Measurements from ENCODE around the gene CMTM5. TPM values are rescaled to one million over a fixed set of nuclear protein-coding genes. Genes with fewer than 3 reads are reported as not detected.
"Not testable (repeated sequence)": the region's sequence is repeated elsewhere in the genome, so short reads cannot be mapped to it uniquely, and the experiment has no call there.

Gene CMTM5
- total and polyA plus RNA-seq, 7 donors = 1.2 to 4.6 (median 3.1) TPM; not detected in 2

DNA sequence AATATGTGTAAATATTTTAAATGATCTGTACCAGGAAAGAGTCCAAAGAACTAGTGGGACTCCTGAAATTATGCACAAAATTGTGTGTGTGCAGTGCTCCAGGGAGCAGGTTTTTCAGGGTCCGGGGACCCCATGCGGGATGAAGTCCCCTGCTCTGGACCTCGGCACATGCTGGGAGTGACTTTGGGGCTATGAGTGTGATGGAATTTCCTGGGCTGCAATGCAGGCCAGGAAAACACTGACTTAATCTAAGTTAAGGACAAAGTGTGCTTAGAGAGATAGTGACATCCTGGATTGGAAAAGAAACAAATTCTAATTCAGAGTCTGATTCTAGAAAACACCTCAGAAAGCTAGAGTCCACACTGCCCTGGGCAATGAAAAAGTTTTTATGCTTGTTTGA, 37.4 kb downstream of the CMTM5 start:
- H3K4me3 ChIP-seq = no peak overlapping the region
- H3K4me1 ChIP-seq = no peaks in the 10 kb centered on the region
- H3K36me3 ChIP-seq = no peaks in the 10 kb centered on the region
- no peak overlapping the region for H3K27ac ChIP-seq
- DNase-seq = no peak
- TF ChIP-seq POLR2A (IDR thresholded peaks at IDR 0.05) = no peak
- TF ChIP-seq POLR2AphosphoS5 (IDR thresholded peaks at IDR 0.05) = no peak
- no peak for TF ChIP-seq EP300 (IDR thresholded peaks at IDR 0.05)
- TF ChIP-seq, protein P1, sequence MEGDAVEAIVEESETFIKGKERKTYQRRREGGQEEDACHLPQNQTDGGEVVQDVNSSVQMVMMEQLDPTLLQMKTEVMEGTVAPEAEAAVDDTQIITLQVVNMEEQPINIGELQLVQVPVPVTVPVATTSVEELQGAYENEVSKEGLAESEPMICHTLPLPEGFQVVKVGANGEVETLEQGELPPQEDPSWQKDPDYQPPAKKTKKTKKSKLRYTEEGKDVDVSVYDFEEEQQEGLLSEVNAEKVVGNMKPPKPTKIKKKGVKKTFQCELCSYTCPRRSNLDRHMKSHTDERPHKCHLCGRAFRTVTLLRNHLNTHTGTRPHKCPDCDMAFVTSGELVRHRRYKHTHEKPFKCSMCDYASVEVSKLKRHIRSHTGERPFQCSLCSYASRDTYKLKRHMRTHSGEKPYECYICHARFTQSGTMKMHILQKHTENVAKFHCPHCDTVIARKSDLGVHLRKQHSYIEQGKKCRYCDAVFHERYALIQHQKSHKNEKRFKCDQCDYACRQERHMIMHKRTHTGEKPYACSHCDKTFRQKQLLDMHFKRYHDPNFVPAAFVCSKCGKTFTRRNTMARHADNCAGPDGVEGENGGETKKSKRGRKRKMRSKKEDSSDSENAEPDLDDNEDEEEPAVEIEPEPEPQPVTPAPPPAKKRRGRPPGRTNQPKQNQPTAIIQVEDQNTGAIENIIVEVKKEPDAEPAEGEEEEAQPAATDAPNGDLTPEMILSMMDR (IDR thresholded peaks at IDR 0.05) = no peak
- intact Hi-C loops (cut with DNase I) = no loop called here
- WGBS, 2 donors = 72% methylated on average over 3 of the region's 3 CpGs
- no peaks in the 10 kb centered on the region for H3K27me3 ChIP-seq
- H3K9me3 ChIP-seq = no peaks in the 10 kb centered on the region

DNA sequence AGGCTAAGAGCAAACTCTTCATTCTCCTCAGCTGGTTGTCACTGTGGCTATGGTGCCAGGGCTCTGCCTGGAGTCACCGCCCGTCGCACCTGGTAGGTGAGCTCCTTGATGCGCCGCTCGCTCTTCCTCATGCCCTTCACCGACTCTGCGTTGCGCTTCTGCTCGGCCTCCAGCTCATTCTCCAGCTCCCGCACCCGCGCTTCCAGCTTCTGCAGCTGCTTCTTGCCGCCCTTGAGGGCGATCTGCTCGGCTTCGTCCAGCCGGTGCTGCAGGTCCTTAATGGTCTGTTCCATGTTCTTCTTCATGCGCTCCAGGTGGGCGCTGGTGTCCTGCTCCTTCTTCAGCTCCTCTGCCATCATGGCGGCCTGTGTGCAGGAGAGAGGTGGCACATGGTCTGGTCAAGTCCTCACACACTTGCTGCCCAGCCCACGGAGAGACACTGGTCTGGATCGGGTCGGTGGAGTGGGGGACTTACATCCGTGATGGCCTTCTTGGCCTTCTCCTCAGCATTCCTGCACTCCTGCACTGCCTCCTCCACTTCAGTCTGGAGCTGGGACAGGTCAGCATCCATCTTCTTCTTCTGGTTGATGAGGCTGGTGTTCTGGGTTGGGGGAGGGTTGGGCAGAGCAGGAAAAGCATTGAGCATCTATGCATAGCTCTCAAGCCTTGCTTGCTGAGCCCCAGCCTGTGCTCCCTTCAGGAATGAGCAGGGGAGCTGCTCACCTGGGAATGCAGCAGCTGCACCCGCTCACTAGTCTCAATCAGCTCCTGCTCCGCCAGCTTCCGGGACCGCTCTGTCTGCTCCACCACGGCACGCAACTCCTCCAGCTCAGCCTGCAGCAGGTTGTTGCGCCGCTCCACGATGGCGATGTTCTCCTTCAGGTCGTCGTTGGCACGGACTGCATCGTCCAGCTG, 38.3 kb downstream of the CMTM5 start:
- no peak for TF ChIP-seq EP300 (IDR thresholded peaks at IDR 0.05)
- no peak for TF ChIP-seq POLR2AphosphoS5 (IDR thresholded peaks at IDR 0.05)
- TF ChIP-seq, protein P1 (IDR thresholded peaks at IDR 0.05) = no peak
- no peak for TF ChIP-seq POLR2A (IDR thresholded peaks at IDR 0.05)
- Histone ChIP-seq H3K4me1 (no peaks in the 10 kb centered on the region), H3K27ac (no peak overlapping the region), H3K9me3 (no peaks in the 10 kb centered on the region), H3K27me3 (no peaks in the 10 kb centered on the region), H3K4me3 (no peak overlapping the region), H3K36me3 (no peaks in the 10 kb centered on the region)
- 94% methylated on average over 39 of the region's 39 CpGs for WGBS, 2 donors
- intact Hi-C loops (cut with DNase I) = no loop called here
- DNase-seq = no peak

DNA sequence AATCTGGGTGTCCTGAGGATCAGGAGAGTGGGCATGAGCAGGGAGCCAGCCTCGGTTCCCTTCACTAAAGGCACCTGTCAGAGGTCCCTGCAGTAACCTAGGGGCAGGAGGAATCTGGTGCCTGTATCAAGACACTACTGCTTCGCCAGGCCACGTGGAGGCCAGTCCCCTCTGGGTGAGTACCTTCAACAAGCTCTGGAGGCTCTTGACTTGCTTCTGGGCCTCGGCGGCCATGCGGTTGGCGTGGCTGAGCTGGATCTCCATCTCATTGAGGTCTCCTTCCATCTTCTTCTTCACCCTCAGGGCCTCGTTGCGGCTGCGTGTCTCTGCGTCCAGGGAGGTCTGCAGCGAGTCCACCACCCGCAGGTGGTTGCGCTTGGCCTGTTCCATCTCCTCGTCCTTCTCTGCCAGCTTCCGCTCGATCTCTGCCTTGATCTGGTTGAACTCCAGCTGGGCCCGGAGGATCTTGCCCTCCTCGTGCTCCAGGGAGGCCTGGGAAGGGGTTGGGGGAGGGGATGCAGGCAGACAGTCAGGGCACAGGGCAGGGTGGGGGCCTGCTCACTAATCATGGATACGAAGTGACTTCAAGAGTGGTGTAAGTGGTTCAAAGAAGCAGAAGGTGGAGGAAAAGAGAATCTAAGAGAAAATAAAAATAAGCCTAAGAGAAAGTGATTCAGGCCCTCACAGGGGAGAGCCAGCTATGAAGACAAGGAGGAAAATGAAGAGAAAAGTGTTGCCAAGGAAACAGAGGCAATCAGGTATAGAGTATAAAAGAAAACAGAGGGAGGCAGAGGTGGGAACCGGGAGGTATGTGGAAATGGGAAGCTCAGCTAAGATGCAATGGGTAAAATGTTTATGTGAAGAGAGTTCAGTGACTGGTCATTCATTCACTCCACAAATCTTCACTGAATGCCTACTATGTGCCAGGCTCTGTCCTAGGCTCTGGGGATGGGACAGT, 39.3 kb downstream of the CMTM5 start:
- DNase-seq = no peak
- Histone ChIP-seq H3K4me3 (no peak overlapping the region), H3K27ac (no peak overlapping the region), H3K9me3 (no peaks in the 10 kb centered on the region), H3K4me1 (no peaks in the 10 kb centered on the region), H3K27me3 (no peaks in the 10 kb centered on the region), H3K36me3 (no peaks in the 10 kb centered on the region)
- WGBS, 2 donors = 82% methylated on average over 21 of the region's 21 CpGs
- intact Hi-C loops (cut with DNase I) = no loop called here
- no peak for TF ChIP-seq POLR2AphosphoS5 (IDR thresholded peaks at IDR 0.05)
- no peak for TF ChIP-seq EP300 (IDR thresholded peaks at IDR 0.05)
- TF ChIP-seq POLR2A (IDR thresholded peaks at IDR 0.05) = no peak
- TF ChIP-seq, protein P1 (IDR thresholded peaks at IDR 0.05) = no peak

DNA sequence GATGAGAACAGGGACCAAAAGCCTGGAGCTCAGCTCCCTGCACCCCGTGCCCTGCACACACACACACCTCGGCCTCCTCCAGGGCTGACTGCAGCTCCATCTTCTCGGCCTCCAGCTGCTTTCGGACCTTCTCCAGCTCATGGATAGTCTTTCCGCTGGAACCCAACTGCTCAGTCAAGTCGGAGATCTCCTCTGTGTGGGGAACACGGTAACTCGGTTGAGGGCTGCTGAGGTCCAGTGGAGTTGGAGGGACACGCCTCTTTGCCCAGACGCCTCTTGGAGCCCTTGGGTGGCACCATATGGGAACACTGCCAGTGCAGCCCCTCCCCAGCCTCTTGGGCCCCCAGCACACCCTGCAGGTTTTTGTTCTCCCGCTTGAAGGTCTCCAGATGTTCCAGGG, 40.0 kb downstream of the CMTM5 start:
- TF ChIP-seq, protein P1 (IDR thresholded peaks at IDR 0.05) = no peak
- TF ChIP-seq EP300 (IDR thresholded peaks at IDR 0.05) (no peak), POLR2AphosphoS5 (IDR thresholded peaks at IDR 0.05) (no peak), POLR2A (IDR thresholded peaks at IDR 0.05) (no peak)
- no peaks in the 10 kb centered on the region for H3K36me3 ChIP-seq
- DNase-seq = no peak
- no peak overlapping the region for H3K4me3 ChIP-seq
- intact Hi-C loops (cut with DNase I) = no loop called here
- H3K4me1 ChIP-seq = no peaks in the 10 kb centered on the region
- no peaks in the 10 kb centered on the region for H3K27me3 ChIP-seq
- WGBS, 2 donors = 82 to 86% methylated on average over 11 of the region's 11 CpGs
- H3K27ac ChIP-seq = no peak overlapping the region
- no peaks in the 10 kb centered on the region for H3K9me3 ChIP-seq

DNA sequence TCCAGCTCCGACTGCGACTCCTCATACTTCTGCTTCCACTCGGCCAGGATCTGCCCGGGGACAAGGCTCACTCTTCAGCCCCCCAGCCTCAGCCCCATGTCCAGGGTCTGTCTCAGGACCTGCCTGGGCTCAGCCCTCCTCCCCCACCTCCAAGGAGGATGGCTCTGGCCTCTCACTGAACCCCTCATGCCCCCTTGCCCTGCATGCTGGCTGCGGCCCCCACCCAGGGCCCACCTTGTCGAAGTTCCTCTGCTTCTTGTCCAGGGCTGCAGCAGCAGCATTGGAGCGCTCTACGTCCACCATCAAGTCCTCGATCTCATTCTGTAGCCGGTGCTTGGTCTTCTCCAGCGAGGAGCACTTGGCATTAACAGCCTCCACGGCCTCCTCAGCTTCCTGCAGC, 40.4 kb downstream of the CMTM5 start:
- H3K36me3 ChIP-seq; intact Hi-C loops (cut with DNase I): not testable (repeated sequence)
- 85 to 86% methylated on average over 12 of the region's 12 CpGs for WGBS, 2 donors

More for the DNA sequence above, 40.4 kb downstream of the CMTM5 start:
- H3K27ac ChIP-seq, H3K9me3 ChIP-seq, H3K4me3 ChIP-seq, H3K27me3 ChIP-seq, H3K4me1 ChIP-seq, DNase-seq: not testable (repeated sequence)
